ENCODE measurements around the gene APBA1.
"Not testable (repeated sequence)": the region's sequence is repeated elsewhere in the genome, so short reads cannot be mapped to it uniquely, and the experiment has no call there.

The APBA1 gene

GRCh38 chr9:69412741-69413150 is 259.4 kb downstream of the APBA1 start:
- no peak overlapping the region for H3K4me3 ChIP-seq (ENCODE audit: low read depth, low read length)
- peak; percentile 6 for DNase-seq (ENCODE audit: low read depth)
- TF ChIP-seq MAX (IDR thresholded peaks at IDR 0.05; ENCODE audit: low read depth, low read length) (no peak), CTCF (IDR thresholded peaks at IDR 0.05; ENCODE audit: low read depth, low read length) (peak; percentile 15)

- no peak overlapping the region for H3K4me3 ChIP-seq (ENCODE audit: low read depth, low read length)
- TF ChIP-seq CTCF (IDR thresholded peaks at IDR 0.05; ENCODE audit: low read depth, low read length), result no peak
- no peak for TF ChIP-seq POLR2A (IDR thresholded peaks at IDR 0.05; ENCODE audit: extremely low read depth, insufficient read length)
- TF ChIP-seq MAX (IDR thresholded peaks at IDR 0.05; ENCODE audit: low read depth, low read length), result no peak
- TF ChIP-seq MYC (IDR thresholded peaks at IDR 0.05; ENCODE audit: low read depth, low read length), result no peak
- DNase-seq (ENCODE audit: low read depth), result no peak
Measured at GRCh38 chr9:69411931-69412740, 260.0 kb downstream of the APBA1 start.

GRCh38 chr9:69411246-69411645 is 260.9 kb downstream of the APBA1 start:
- H3K4me3 ChIP-seq (ENCODE audit: low read depth, low read length), result no peak overlapping the region
- TF ChIP-seq POLR2A (IDR thresholded peaks at IDR 0.05; ENCODE audit: extremely low read depth, insufficient read length) (no peak), MYC (IDR thresholded peaks at IDR 0.05; ENCODE audit: low read depth, low read length) (no peak), CTCF (IDR thresholded peaks at IDR 0.05; ENCODE audit: low read depth, low read length) (no peak), MAX (IDR thresholded peaks at IDR 0.05; ENCODE audit: low read depth, low read length) (no peak)
- no peak for DNase-seq (ENCODE audit: low read depth)

- not testable (repeated sequence) for H3K4me3 ChIP-seq (ENCODE audit: low read depth, low read length); DNase-seq (ENCODE audit: low read depth)
Measured at GRCh38 chr9:69409936-69410335, 262.2 kb downstream of the APBA1 start.

GRCh38 chr9:69400470-69400869 is 271.7 kb downstream of the APBA1 start:
- no peak overlapping the region for H3K4me3 ChIP-seq (ENCODE audit: low read depth, low read length)
- no peak for TF ChIP-seq MYC (IDR thresholded peaks at IDR 0.05; ENCODE audit: low read depth, low read length)
- DNase-seq (ENCODE audit: low read depth), result no peak

GRCh38 chr9:69397384-69398214 is 274.6 kb downstream of the APBA1 start:
- no peak for DNase-seq (ENCODE audit: low read depth)
- no peak for TF ChIP-seq CTCF (IDR thresholded peaks at IDR 0.05; ENCODE audit: low read depth, low read length)
- no peak for TF ChIP-seq MYC (IDR thresholded peaks at IDR 0.05; ENCODE audit: low read depth, low read length)
- TF ChIP-seq POLR2A (IDR thresholded peaks at IDR 0.05; ENCODE audit: extremely low read depth, insufficient read length), result no peak
- no peak for TF ChIP-seq MAX (IDR thresholded peaks at IDR 0.05; ENCODE audit: low read depth, low read length)
- no peak overlapping the region for H3K4me3 ChIP-seq (ENCODE audit: low read depth, low read length)

All from NB4 (cell line).